ENCODE results near the gene S1PR5.
"Not testable (repeated sequence)": the region's sequence is repeated elsewhere in the genome, so short reads cannot be mapped to it uniquely, and the experiment has no call there.

S1PR5 gene, protein sequence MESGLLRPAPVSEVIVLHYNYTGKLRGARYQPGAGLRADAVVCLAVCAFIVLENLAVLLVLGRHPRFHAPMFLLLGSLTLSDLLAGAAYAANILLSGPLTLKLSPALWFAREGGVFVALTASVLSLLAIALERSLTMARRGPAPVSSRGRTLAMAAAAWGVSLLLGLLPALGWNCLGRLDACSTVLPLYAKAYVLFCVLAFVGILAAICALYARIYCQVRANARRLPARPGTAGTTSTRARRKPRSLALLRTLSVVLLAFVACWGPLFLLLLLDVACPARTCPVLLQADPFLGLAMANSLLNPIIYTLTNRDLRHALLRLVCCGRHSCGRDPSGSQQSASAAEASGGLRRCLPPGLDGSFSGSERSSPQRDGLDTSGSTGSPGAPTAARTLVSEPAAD

DNA sequence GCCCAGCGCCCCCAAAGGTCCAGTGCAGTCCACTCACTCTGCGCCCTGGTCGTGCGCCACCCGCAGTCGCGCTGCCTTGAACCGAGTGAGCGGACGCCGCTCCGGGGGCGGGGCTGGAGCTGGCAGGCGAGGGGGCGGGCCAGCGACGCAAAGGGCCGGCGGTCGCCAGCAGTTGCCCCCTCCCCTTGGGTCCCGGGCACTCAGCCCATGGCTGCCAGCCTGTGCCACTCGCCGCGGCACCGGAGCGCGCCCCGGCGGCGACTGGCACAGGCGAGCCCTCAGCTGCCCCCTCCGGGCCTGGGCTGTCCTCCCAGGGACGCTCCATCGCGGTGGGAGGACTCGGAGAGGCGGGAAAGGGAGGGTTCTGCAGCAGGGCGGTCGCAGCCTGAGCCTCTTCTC, at the start of gene S1PR5:
S1PR5 (minus strand) TSS at position 87 of the 399 bp plus-strand sequence. CDS start 2,436 bp downstream, outside the sequence.
- peak; percentile 29 for DNase-seq (ENCODE audit: low spot score)

DNA sequence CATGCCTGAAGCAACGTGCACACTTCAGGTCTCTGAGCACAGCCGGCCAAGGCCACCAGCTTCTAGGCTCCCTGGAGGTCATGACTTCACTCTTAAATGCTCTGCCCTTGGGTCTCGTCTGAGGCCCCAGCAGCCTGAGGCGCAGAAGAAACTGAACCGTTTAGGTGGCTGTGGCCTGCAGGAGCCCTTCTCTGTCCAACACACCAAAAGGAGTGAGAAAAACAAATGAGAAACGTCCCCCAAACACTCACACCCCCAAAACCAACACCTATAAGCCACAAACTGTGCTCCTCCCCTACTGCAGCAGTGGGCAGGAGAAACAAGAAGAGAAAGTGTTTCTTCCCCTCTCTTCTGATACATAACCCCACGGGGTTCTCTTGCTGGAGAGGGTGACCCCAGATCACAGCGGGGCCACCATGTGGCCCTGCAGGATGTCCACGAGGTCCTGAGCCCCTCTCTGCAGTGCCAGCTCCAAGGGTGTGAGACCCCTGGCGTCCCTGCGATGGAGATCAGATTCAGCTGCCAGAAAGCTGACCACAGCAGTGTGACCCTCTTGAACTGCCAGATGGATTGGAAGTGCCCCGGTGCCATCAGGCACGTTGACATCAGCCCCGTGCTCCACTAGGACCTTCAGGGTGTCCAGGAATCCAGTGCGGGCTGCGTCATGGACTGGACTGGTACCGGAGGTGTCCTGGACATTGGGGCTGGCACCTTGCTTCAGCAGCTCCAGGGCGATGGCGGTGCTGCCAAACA, 49.6 kb upstream of the S1PR5 start:
- no peak for DNase-seq (ENCODE audit: low spot score)

DNA sequence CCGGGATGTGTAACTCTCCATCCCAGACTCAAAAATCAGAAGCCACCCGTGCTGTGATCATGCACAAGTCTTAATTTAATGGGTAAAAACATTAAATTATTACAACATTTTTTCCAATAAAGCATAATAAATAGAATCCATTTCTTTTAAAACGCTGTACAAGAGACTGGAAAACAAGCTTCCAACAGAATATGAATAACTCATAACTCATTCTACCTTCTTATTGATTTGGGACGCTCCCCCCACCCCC, 49.1 kb upstream of the S1PR5 start:
- DNase-seq (ENCODE audit: low spot score): no peak

DNA sequence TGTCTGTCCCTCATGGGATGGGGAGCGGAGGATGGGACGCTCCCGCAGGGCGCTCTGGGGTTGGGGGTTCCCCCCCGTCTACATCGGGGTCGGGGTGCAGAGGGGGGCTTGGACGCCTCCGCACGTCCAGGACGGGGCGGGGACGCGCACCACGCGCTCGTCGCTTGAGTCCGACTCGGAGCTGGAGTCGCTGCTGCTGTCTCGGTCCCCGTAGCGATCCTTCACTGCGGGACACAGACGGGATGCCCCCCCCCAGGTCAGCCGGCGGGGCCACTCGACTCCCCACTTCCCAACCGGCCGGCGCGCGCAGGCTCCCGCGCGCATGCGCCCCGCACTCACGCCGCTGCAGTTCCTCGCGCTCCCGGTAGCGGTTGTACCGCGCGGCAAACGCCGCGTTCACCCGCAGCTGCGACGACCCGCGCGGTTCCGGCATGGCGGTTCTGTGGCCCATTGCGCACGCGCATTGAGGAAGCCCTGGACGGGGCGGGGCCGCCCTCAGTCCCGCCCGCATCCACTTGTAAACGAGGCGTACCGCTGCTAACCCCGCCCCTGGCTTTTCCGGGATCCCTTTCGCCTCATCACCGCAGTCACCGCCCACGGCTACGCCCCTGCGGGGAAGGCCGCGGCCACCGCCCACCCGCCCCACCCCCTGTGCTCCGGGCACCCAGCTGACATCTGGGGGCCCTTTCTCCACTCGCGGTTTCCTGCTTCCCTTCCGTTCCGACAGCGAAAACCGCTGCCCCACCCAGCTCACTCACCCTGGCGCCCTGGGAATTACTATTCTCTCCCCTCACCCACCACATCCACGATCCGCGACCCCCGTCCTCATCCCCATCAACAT, 48.5 kb upstream of the S1PR5 start, which contains the start of gene KRI1:
KRI1 (minus strand) TSS at position 444 of the 841 bp plus-strand sequence; CDS start at position 433, 11 bp downstream.
- peak; percentile 100 for DNase-seq (ENCODE audit: low spot score)

DNA sequence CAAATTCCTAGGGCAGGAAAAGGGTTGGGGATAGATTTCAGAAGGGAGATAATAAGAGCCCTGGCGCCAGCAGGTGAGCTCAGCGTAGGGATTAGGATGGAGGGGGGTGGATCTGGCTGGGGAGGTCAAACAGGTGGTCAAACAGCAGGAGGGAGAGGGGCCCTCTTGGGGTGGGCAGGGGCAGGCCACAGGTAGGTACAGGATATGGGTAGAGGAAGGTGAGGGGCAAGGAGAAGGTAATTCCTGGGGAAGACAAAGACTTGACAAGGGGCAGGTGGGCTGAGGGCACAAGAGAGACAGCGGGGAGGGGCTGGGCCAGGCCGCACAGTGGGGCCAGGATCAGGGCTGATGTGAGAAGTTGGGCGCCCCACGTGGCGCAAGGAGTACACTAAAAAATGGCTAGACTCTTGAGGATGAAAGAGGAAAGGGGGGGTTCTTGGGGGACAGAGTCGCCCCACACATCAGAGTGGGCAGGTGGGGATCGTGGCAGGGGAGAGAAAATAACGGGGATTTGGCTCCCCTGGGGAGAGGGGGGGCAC, 47.9 kb upstream of the S1PR5 start:
- peak; percentile 68 for DNase-seq (ENCODE audit: low spot score)

DNA sequence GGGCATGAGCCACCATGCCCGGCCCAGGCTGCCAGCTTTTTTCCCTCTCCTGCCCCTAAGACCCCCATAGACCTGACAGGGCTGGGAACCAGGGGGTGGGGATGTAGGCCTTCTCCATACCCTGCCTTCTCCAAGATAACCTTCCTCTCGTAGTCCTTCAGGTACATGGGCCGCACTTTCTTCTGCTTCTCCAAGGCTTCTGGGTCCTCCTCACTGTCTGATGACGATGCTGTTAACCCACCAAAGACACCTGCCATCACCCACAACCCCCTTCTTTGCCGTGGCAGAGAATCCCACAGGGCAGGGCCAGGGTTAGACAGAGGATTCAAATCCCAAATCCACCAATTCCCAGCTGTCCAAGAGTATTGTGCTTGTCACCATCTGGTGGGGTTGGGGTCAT, 45.4 kb upstream of the S1PR5 start:
- no peak for DNase-seq (ENCODE audit: low spot score)

DNA sequence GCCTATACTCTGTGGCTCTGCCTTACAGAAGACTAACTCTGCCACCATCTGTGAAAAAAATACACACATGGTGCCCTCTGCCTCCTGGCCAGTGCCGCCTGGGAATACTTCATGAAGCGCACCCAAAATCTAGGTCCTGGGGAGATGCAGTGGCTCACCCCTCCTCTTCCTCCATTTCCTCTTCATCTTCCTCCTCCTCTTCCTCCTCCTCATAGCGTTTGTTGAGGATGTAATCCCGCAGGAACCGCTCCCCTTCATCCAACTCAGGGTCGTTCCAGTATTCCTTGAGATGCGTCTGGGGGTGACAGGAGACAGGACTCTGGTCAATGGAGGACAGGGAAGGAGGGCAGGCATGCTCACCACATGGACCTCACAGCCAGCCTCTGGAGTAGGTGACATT, 42.9 kb upstream of the S1PR5 start:
- DNase-seq (ENCODE audit: low spot score): no peak

DNA sequence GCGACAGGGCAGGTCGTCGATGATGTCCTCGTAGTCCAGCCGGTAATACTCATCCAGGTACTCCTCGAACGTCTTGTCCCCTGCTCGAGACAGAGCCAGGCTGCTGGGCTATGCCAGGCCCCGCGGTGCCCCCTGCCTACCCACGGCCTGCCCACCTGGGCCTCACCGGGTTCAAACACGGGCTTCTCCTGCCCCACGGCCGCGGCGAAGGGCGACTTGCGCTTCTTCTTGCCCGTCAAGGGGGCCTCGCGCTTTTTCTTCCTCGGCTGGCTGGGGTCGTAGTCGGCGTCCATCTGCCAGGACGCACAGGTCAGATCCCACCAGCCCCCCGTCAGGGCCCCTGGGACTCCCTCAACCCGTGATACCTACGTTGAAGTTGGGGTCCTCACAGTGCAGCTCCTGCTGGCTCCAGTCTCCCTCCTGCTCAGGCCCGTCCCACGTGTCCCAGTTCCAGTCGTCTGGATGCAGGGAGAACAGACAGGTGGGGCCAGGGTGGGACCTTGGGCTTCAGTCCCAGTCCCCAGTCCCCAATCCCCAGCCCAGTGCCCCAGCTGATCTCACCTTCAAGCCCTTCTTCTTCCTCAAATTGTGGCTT, 40.5 kb upstream of the S1PR5 start:
- no peak for DNase-seq (ENCODE audit: low spot score)

DNA sequence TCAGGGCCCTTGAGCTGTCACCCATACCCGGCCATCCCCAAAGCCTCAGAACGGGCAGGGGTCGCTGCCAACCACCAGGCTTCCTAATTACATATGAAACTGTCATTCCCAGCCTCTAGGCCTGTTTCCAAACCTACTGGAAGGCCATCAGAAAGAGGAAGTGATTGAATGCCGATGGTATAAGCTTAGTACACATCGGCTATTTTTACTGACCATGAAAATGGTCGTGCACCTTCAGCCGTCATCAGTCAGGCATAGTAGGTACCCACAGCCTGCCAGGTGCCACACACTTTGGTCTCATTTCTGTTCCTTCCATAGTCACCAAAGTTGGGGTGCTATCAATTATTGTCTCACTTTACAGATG, 38.3 kb upstream of the S1PR5 start:
- DNase-seq (ENCODE audit: low spot score): no peak

DNA sequence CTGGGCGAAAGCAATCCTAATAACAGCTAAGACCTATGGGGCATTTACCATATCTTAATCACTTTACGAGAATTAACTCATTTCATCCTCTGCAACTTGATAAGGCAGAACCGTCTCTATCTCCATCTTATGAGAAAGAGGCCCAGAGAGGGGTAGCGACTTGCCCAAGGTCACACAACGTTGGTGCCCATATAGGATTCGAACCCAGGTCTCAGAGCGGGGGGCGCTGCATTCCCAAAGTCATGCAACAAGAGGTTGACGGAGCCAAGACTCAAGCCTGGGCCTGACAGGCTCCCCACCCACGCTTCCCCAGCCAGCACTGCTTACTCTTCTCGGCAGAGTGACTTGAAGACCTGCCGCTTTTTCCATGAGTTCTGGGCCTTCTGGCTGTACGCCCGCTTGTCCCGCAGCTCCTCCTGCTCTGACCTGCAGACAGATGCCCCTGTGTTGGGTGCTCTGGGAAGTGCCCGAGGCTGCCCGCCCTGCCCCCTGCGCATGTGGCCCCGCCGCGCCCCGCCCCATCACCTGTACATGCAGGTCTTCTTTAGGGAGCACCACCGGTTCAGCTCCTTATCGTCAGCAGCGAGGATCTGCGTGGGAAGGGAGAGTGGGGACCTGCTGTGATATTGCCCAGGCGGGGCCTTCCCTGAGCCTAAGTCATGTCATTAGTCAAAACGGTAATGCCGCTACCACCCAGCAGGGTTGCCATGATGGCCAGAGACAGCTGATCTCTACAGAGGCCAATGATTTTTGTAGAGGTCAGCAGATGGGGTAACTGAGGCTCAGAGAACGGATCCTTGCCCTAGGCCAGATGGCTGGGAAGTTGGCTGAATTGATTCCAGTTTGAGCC, 37.7 kb upstream of the S1PR5 start:
- no peak for DNase-seq (ENCODE audit: low spot score)

DNA sequence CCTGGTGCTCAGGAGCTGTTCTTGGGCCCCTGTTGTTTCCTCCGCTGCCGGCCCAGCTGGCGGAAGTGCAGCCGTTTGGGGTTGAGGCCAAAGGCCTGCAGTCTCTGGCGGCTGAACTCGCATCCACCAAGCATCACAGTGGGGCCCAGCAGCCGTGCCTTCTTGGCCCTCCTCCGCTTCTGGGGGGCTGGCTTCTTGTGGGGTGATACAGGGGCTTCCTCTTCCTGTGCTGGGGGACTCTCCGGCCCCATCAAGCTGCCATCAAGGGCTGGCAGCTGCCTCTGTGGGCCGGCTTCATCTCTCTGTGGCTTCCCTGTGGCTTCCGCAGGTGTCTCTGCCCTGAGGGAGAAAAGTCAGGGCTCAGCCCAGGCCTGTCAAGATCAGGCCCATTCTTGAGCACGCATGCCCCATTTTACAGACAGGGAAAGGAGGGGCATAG, 36.7 kb upstream of the S1PR5 start:
- DNase-seq (ENCODE audit: low spot score): no peak

DNA sequence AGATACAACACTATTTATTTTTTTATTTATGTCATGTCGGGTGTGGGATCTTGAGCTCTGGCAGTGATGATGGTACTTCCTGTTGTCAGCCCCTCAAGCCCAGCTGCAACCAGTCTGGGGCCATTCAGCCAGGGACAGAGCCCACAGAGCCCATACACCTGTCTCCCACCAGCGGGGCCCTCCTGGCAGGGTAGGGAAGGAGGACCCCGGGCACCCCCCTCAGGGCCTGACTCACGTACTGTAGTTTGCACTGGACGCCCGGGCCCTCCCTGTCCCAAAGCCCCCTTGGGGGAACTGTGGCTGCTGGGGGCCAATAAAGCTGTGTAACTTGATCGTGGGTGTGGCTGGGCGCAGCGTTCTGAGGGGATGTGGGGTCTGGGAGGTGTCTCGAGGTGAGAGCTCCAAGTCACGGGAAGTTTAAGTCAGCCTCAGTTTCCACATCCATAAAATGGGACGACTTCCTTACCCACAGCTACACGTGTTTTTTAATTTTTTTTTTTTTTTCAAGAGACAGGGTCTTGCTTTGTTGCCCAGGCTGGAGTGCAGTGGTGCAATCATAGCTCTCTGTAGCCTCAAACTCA, 35.9 kb upstream of the S1PR5 start:
- DNase-seq (ENCODE audit: low spot score): no peak

DNA sequence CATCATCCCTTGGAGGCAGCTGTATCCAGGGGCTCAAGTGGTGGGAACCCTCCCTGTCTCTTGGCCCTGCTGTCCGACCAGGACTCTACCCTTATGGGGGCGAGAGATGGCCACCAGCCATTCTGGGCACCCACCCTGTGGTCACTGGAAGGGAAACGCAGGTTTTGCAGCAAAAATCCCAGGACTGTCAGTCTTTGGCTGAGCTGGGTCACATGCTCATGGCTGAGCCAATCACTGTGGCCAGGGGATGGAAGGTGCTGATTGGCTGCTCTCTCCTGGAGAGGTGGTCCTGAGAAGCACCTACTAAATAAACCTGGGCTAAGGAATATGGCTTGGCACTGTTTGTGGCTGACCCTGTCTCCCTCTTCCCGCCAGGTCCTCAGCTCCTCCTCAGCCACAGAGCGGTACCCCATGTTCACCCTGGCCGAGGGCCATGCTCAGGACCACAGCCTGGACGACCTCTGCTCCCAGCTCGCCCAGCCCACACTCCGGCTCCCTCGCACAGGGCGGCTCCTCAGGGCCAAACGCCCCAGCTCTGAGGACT, 35.3 kb upstream of the S1PR5 start:
- DNase-seq (ENCODE audit: low spot score): peak; percentile 35

DNA sequence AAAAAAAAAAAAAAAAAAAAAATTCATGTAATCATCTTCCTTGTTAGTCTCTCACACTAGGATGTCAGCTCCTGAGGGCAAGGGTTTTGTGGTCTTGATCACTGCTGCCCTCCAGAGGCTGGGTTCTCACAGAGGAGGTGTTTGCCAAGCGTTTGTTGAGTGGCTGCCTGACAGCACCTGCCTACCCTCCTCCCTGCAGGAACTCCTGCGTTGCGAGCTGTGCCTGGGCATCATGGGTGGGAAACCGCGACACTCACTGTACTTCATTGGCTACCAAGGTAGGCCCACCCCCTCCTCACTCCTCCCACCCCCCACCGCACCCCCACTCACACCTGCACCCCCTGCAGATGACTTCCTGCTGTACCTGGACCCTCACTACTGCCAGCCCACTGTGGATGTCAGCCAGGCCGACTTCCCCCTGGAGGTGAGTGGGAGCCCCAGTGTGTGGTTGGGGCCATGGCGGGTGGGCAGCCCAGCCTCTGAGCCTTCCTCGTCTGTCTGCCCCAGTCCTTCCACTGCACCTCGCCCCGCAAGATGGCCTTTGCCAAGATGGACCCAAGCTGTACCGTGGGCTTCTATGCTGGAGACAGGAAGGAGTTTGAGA, 34.6 kb upstream of the S1PR5 start:
- no peak for DNase-seq (ENCODE audit: low spot score)

DNA sequence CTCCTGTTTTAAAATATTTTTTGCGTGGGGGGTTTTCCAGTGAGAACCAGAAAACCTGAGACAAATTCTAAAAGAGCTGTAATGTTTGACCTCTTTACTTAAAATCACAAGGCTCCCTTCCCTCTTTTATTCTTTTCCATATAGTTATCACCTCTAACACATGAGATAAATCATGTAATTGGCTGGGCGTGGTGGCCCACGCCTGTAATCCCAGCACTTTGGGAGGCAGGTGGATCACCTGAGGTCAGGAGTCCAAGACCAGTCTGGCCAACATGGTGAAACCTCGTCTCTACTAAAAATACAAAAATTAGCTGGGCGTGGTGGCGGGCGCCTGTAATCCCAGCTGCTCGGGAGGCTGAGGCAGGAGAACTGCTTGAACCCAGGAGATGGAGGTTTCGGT, 33.8 kb upstream of the S1PR5 start:
- DNase-seq (ENCODE audit: low spot score): not testable (repeated sequence)

DNA sequence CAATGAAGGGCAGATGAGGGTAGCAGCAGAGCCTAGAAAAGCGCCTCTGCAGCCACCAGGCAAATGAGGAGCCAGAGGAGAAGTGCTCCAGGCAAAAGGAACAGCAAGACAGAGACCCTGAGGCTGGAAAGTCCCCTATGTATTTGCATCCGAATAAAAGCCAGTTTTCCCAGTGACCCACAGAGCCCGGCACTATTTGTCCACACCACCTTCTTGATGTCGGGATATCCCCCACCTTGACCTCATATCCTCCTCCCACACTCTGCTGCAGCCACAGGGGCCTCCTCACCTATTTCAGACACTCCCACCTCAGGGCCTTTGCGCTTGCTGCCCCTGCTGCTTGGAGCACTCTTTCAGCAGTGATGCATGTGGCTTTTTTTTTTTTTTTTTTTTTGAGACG, 33.1 kb upstream of the S1PR5 start:
- DNase-seq (ENCODE audit: low spot score): no peak

DNA sequence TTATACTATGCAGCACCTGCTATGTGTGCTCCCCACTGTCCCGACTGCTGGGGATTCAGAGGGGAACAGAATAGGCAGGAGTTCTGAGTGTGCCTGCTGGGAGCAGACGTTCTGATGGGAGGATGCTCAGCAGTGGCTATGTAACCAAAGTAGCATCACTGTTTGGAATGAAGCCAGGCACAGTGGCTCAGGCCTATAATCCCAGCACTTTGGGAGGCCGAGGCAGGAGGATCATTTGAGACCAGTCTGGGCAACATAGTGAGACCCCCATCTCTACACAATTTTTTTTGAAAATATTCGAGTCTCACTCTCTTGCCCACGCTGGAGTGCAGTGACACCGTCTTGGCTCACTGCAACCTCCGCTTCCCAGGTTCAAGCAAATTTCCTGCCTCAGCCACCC, 32.5 kb upstream of the S1PR5 start:
- DNase-seq (ENCODE audit: low spot score): no peak

DNA sequence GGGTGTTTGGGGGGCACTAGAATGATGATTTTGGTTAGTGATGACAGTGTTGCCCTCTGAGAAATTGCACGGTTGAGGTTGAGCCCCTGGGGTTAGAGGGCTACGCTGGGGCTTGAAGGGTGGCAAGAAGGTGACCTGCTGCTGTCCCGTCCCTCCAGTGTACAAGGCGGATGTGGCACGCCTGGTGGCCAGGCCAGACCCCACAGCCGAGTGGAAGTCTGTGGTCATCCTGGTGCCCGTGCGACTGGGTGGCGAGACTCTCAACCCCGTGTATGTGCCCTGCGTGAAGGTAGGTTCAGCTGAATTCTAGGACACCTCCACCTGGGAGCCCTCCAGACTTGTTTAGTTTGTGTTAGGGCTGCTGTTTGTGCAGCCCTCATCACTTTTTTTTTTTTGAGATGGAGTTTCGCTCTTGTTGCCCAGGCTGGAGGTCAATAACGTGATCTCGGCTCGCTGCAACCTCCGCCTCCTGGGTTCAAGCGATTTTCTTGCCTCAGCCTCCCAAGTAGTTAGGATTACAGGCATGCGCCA, 31.6 kb upstream of the S1PR5 start:
- DNase-seq (ENCODE audit: low spot score): no peak

DNA sequence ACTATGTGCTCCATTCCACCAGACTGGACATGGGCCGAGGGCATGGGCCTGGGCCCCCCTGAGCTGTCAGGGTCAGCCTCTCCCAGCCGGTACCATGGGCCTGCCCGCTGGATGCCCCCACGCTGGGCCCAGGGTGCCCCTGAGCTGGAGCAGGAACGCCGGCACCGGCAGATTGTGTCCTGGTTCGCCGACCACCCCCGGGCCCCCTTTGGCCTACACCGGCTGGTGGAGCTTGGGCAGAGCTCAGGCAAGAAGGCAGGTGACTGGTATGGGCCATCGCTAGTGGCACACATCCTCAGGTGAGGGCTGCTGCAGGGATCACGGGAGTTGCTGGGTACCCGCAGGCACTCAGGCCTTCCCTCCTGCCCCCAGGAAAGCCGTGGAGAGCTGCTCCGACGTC, 29.6 kb upstream of the S1PR5 start:
- DNase-seq (ENCODE audit: low spot score): no peak

DNA sequence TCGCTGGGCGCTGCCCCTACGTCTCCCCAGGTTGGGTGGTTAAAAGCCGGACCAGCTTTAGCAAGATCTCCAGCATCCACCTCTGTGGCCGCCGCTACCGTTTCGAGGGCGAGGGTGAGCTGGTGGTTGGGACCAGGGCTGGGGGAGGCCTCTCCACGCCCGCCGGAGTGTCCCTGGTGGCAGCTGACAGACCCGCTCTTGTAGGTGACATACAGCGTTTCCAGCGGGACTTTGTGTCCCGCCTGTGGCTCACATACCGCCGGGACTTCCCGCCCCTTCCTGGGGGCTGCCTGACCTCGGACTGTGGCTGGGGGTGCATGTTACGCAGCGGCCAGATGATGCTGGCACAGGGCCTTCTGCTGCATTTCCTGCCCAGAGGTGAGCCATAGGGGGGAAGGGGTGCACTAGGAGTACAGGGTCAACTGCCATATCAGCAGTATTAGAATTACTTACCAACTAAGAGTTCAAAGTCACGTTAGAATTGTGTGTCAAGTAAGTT, 27.6 kb upstream of the S1PR5 start:
- no peak for DNase-seq (ENCODE audit: low spot score)
